Muscle of leg (tissue), 11 donors: ENCODE measurements around the gene TRIM7. TPM values are rescaled to one million over a fixed set of nuclear protein-coding genes. Genes with fewer than 3 reads are reported as not detected.

Source experiments
- DNase-seq: peaks from one replicate; pipeline ENCODE4 v3.0.0; 2013
- H3K27ac ChIP-seq: one replicate; pipeline ENCODE4 v1.5.1; 2013; ENCODE audit warnings: mild to moderate bottlenecking, low read length, control low read depth
- H3K27me3 ChIP-seq: one replicate; pipeline ENCODE4 v1.6.1; 2013; ENCODE audit warnings: low read length; ENCODE audit not compliant: control insufficient read depth, insufficient read depth
- H3K36me3 ChIP-seq: one replicate; pipeline ENCODE4 v1.6.1; 2013; ENCODE audit warnings: low read length; ENCODE audit not compliant: control insufficient read depth, insufficient read depth
- H3K4me1 ChIP-seq: one replicate; pipeline ENCODE4 v1.6.1; 2013; ENCODE audit warnings: low read length; ENCODE audit not compliant: control insufficient read depth, insufficient read depth
- H3K4me3 ChIP-seq: one replicate; pipeline ENCODE4 v1.5.1; 2013; ENCODE audit warnings: low read length, control low read depth
- H3K9me3 ChIP-seq: replicated peaks from 2 replicates; pipeline ENCODE4 v1.6.1; 2013; ENCODE audit warnings: low read depth, low read length; ENCODE audit not compliant: control insufficient read depth
- WGBS: methylation state at CpG from one replicate; pipeline ENCODE4 v1.1.5; 2013; ENCODE audit warnings: missing lambda C conversion rate; ENCODE audit not compliant: insufficient coverage; 5-methylcytosine and 5-hydroxymethylcytosine counted together
- polyA plus RNA-seq, 8 donors: library from polyadenylated mRNA; unstranded; fragments of 120-200 nt; gene quantifications; one replicate each; pipeline versions ENCODE4 v1.2.1 to v1.2.3, GENCODE V29; 2013; ENCODE audit warnings: inconsistent platforms in 1 of 8, low replicate concordance in 1 of 8; ENCODE audit not compliant: insufficient read length in 8 of 8, insufficient read depth in 1 of 8
- total RNA-seq: library from RNA; stranded (reverse); fragments of 120-200 nt; gene quantifications from one replicate; pipeline ENCODE4 v1.2.4, GENCODE V29; 2013

Gene TRIM7
- total and polyA plus RNA-seq, 9 donors: 7.7 to 22.0 (median 15.0) TPM

DNA sequence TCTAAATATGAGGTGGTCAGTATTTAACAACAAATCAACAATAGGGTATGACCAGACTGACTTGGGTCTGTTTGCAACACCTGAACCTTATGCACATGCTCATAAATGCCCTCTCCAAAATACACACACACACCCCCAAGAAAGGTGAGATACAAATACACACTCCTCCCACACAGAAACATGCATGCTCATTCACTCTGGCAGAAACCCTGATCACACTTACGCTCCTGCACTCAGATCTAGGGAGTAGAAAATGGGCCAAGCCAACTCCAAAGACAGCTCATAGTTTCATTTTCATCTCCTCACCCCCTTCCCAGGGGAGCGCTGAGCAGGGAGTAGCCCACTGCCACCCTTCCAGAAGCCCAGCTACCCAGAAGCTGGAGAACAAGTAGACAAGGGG, 11.3 kb downstream of the TRIM7 start:
- H3K9me3 ChIP-seq: no peaks in the 10 kb centered on the region
- 100% methylated on average over 1 of the region's 2 CpGs for WGBS
- H3K27me3 ChIP-seq: peaks cover 3% of the 10 kb centered on the region
- peaks cover 4% of the 10 kb centered on the region for H3K36me3 ChIP-seq
- no peak overlapping the region for H3K4me3 ChIP-seq
- DNase-seq: no peak
- no peak overlapping the region for H3K27ac ChIP-seq
- peaks cover 14% of the 10 kb centered on the region for H3K4me1 ChIP-seq

DNA sequence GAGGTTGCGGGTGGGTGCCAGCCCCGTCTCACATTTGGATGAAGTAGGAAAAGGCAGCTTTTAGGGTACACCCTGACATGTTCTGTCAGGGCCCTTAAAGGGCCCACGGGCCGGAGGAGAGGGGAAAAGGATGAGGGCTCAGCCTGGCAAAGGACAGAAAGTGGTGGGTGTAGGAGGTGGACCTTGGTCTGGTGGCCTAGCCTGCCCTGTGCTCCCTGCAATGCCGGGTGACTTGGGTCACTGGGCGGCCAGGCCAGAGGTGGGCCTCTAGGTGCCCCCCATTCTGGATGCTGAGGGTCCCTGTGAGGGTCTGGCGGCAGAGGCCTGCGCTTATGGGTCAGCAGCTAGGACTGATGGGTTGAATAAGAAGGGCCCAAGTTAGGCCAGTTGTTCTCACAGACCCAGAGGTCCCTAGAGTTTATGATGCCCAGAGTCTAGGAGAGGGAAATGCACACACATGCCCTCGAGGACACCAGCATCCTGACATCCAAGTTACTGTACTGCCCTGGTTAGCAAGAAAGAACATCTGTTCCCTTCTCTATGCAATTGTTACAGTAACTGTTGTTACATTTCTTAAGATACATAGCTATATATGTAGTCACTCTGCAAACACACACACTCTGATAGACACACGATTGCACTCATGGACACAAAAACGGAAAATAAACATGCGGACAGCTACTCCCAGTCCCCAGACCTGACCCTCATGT, 12.5 kb downstream of the TRIM7 start:
- 18% methylated on average over 6 of the region's 12 CpGs for WGBS
- H3K4me3 ChIP-seq: peak overlapping the region; percentile 69

DNA sequence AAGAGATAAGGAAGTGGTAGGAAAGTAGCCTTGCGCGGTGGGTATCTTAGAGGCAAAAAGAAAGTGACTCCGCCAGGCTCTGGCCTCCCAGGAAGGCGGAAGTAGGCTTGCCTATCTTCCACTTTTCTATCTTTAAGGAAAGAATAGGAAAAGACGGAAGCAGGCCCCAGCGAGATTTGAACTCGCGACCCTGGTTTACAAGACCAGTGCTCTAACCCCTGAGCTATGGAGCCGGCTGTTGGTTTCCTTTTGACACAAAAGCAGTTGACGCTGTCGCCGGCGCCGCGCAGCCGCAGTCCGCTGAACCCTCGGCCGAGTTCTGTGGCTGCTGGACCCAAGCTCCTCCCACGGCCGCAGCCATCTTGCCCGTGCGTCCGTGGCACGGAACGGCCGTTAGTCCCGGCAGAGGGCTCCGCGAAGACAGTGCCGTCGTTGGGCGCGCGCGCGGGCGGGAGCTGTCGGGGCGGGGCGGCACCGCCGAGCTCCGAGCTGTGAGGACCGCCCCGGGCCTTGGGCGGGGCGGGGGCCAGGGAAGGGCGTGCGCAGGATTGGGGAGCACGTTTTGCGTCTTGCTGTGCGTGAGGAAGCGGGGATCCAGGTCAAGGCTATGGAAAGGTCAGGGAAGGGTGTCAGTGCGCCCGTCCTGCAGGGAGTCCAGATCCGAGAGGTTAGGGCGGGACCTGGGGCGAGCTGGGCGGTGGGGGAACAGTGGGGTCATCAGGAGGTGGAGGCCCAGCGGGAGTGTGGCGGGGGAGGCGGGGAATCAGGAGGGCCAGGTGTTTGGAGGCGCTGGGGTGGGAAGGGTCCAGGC, 13.3 kb downstream of the TRIM7 start:
- H3K27ac ChIP-seq: peak overlapping the region; percentile 91
- no peaks in the 10 kb centered on the region for H3K9me3 ChIP-seq
- WGBS: 1% methylated on average over 60 of the region's 64 CpGs
- H3K4me3 ChIP-seq: peak overlapping the region; percentile 69
- peaks cover 22% of the 10 kb centered on the region for H3K4me1 ChIP-seq
- peaks cover 3% of the 10 kb centered on the region for H3K27me3 ChIP-seq
- DNase-seq: peak; percentile 98
- peaks cover 2% of the 10 kb centered on the region for H3K36me3 ChIP-seq

More for the DNA sequence above, 12.5 kb downstream of the TRIM7 start:
- Histone ChIP-seq H3K27me3 (peaks cover 3% of the 10 kb centered on the region), H3K4me1 (peaks cover 21% of the 10 kb centered on the region), H3K9me3 (no peaks in the 10 kb centered on the region), H3K27ac (peak overlapping the region; percentile 91), H3K36me3 (peaks cover 2% of the 10 kb centered on the region)
- no peak for DNase-seq

GRCh38 chr5:181190711-181191525, 14.1 kb downstream of the TRIM7 start:
- H3K4me3 ChIP-seq: peak overlapping the region; percentile 69
- DNase-seq: no peak
- peaks cover 22% of the 10 kb centered on the region for H3K4me1 ChIP-seq
- H3K36me3 ChIP-seq: peaks cover 2% of the 10 kb centered on the region
- peaks cover 3% of the 10 kb centered on the region for H3K27me3 ChIP-seq
- under 1% methylated on average over 57 of the region's 66 CpGs for WGBS
- H3K27ac ChIP-seq: peak overlapping the region; percentile 91
- no peaks in the 10 kb centered on the region for H3K9me3 ChIP-seq

DNA sequence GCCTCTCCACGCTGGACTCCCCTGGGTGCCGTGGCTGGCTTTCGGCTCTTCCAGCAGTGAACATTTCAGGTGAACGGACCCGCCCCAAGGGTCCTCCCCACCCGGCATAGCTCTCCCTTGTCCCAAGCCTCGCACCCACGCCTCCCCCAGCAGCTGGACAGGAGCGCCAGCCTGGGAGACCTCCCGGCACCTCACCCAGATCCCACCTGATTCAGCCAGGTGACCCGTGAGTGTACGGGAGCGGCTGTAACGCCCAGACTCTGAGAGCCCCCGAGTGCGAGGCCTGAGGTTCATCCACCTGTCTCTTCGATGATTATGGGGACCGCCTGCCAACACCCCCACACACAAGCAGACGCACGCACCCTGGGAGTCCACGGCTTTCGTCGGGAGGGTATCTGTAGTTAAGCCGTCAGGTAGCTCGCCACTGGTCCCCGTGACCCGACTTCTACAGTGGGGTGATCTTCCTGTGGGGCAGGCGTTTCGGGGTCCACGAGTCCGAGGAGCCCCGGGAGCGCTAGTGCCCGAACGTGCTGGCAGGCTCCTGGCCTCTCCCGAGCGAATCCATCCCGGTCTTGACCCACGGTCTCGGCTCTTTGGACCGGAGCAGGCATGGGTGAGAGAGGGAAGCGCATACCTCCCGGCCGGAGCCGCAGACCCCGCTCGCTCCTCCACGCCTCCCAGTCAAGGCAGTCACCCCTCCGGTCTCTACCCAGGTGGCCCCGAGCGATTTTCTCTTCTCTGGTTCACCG, 14.9 kb downstream of the TRIM7 start:
- Histone ChIP-seq H3K27ac (no peak overlapping the region), H3K4me3 (peak overlapping the region; percentile 69), H3K4me1 (peaks cover 22% of the 10 kb centered on the region), H3K36me3 (peaks cover 2% of the 10 kb centered on the region), H3K27me3 (peaks cover 3% of the 10 kb centered on the region), H3K9me3 (no peaks in the 10 kb centered on the region)
- DNase-seq: no peak
- WGBS: 0% methylated on average over 36 of the region's 52 CpGs

- peaks cover 3% of the 10 kb centered on the region for H3K27me3 ChIP-seq
Measured at GRCh38 chr5:181189363-181189961, 15.5 kb downstream of the TRIM7 start.

DNA sequence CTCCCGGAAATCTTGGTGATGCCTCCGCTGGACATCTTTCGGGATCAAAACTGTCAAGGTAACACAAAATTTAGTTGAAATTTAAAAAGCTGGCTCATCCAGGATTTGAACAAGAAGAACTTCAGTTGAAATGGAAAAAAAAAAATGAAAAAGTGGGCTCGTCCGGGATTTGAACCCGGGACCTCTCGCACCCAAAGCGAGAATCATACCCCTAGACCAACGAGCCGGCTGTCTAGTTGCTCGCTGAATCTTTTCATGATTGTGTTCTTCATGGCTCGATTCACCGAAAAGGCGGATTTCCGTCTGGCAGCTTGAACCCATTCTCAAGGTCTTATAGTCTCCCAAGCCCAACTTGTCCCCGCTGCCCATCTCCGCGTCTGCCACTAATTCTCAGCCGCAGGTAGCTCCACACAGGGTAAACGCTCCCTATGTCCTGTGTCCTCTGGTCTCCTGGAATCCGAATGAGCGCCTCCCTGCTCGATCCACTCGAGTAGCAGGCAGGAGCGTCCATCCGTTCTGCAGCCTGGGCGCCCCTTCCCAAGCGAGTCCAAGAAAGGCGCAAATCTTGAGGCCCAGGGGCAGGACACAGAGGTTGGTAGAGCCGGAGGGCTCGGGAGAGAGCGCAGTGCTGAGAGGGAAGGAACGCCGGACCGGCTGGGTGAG, 16.2 kb downstream of the TRIM7 start:
- Histone ChIP-seq H3K4me3 (peak overlapping the region; percentile 69), H3K9me3 (no peaks in the 10 kb centered on the region), H3K36me3 (no peaks in the 10 kb centered on the region), H3K27me3 (peaks cover 3% of the 10 kb centered on the region), H3K4me1 (peaks cover 22% of the 10 kb centered on the region), H3K27ac (peak overlapping the region; percentile 94)
- DNase-seq: peak; percentile 92
- under 1% methylated on average over 24 of the region's 35 CpGs for WGBS

More at GRCh38 chr5:181189363-181189961, 15.5 kb downstream of the TRIM7 start:
- H3K4me3 ChIP-seq: peak overlapping the region; percentile 69
- under 1% methylated on average over 29 of the region's 41 CpGs for WGBS
- H3K36me3 ChIP-seq: peaks cover 2% of the 10 kb centered on the region
- H3K27ac ChIP-seq: peak overlapping the region; percentile 63
- peaks cover 22% of the 10 kb centered on the region for H3K4me1 ChIP-seq
- DNase-seq: peak; percentile 42
- no peaks in the 10 kb centered on the region for H3K9me3 ChIP-seq

- Histone ChIP-seq H3K36me3 (no peaks in the 10 kb centered on the region), H3K27ac (no peak overlapping the region), H3K4me3 (peak overlapping the region; percentile 8), H3K27me3 (peaks cover 3% of the 10 kb centered on the region), H3K4me1 (peaks cover 22% of the 10 kb centered on the region), H3K9me3 (no peaks in the 10 kb centered on the region)
- peak; percentile 83 for DNase-seq
- 3% methylated on average over 22 of the region's 37 CpGs for WGBS
Measured at GRCh38 chr5:181187500-181188213, 17.3 kb downstream of the TRIM7 start.
